Adrenal gland (tissue), 5 donors: ENCODE measurements around the gene SPP1.

Experiments used
- CTCF ChIP-seq, 6 experiments: fragments of 450-650 bp in 4 of 6; fragments of 200-600 bp in 2 of 6; sonication (generic) in 1 of 6; IDR thresholded peaks; 1 replicate in 5 of 6; 2 replicates in 1 of 6; pipeline versions ENCODE4 v1.5.1 to v1.8.0; 2016 to 2021; ENCODE audit warnings: antibody characterized with exemption in 6 of 6, mild to moderate bottlenecking in 2 of 6, moderate library complexity in 1 of 6
- POLR2A ChIP-seq, 2 donors: fragments of 450-650 bp; IDR thresholded peaks; one replicate each; pipeline ENCODE4 v1.6.1; 2017; ENCODE audit warnings: antibody characterized with exemption in 2 of 2, mild to moderate bottlenecking in 2 of 2, moderate library complexity in 1 of 2
- donor health status: DM: no; HTN: no; CAD: no.

GRCh38 chr4:88005076-88005475, 29.6 kb downstream of the SPP1 start:
- no peak for TF ChIP-seq POLR2A (IDR thresholded peaks at IDR 0.05)
- no peak for TF ChIP-seq CTCF (IDR thresholded peaks at IDR 0.05)
